HG02642 (cell line): ENCODE results near the gene WIZ.

Source experiments
- ATAC-seq: cut with Tn5 transposase; IDR thresholded peaks from one replicate; pipeline ENCODE4 v1.9.1; 2021; ENCODE audit warnings: mild to moderate bottlenecking; ENCODE audit not compliant: unreplicated experiment, poor library complexity

Gene WIZ

GRCh38 chr19:15432629-15433518 lies 16.9 kb downstream of the WIZ start:
- peak; percentile 74 for ATAC-seq

- ATAC-seq = peak; percentile 7
Observed at GRCh38 chr19:15432018-15432494, 17.7 kb downstream of the WIZ start.

GRCh38 chr19:15431396-15432017 lies 18.2 kb downstream of the WIZ start:
- no peak for ATAC-seq

GRCh38 chr19:15430526-15431120 lies 19.1 kb downstream of the WIZ start:
- ATAC-seq = no peak

- no peak for ATAC-seq
Observed at GRCh38 chr19:15429825-15430467, 19.8 kb downstream of the WIZ start.

GRCh38 chr19:15428956-15429824 lies 20.6 kb downstream of the WIZ start:
- ATAC-seq = no peak

- no peak for ATAC-seq
Observed at GRCh38 chr19:15427991-15428471, 21.7 kb downstream of the WIZ start.

GRCh38 chr19:15427350-15427700 lies 22.4 kb downstream of the WIZ start:
- ATAC-seq = no peak

- no peak for ATAC-seq
Observed at GRCh38 chr19:15426485-15427349, 23.0 kb downstream of the WIZ start.

- ATAC-seq = no peak
Observed at GRCh38 chr19:15425321-15425950, 24.3 kb downstream of the WIZ start.

- no peak for ATAC-seq
Observed at GRCh38 chr19:15424692-15425272, 25.0 kb downstream of the WIZ start.

GRCh38 chr19:15424121-15424520 lies 25.6 kb downstream of the WIZ start:
- ATAC-seq = no peak

- ATAC-seq = no peak
Observed at GRCh38 chr19:15423130-15423529, 26.6 kb downstream of the WIZ start.

- no peak for ATAC-seq
Observed at GRCh38 chr19:15422296-15423075, 27.3 kb downstream of the WIZ start.

- no peak for ATAC-seq
Observed at GRCh38 chr19:15421721-15422260, 28.0 kb downstream of the WIZ start.

GRCh38 chr19:15421136-15421695 lies 28.5 kb downstream of the WIZ start:
- no peak for ATAC-seq
